ENCODE data around the gene ITGA8.

ITGA8 gene

GRCh38 chr10:15718694-15719048 is 1.1 kb downstream of the ITGA8 start:
- DNase-seq (ENCODE audit: low read depth), result no peak
- H3K4me3 ChIP-seq (ENCODE audit: control insufficient read depth, low read depth, low read length), result peak overlapping the region; percentile 36
- TF ChIP-seq CTCF (IDR thresholded peaks at IDR 0.05; ENCODE audit: control insufficient read depth, insufficient read depth, low read depth, low read length, missing control alignments), result no peak

- DNase-seq (ENCODE audit: low read depth), result no peak
- H3K4me3 ChIP-seq (ENCODE audit: control insufficient read depth, low read depth, low read length), result no peak overlapping the region
- TF ChIP-seq CTCF (IDR thresholded peaks at IDR 0.05; ENCODE audit: control insufficient read depth, insufficient read depth, low read depth, low read length, missing control alignments), result peak; percentile 77
Measured at GRCh38 chr10:15715619-15716227, 4.0 kb downstream of the ITGA8 start.

- DNase-seq (ENCODE audit: low read depth), result no peak
- no peak for TF ChIP-seq CTCF (IDR thresholded peaks at IDR 0.05; ENCODE audit: control insufficient read depth, insufficient read depth, low read depth, low read length, missing control alignments)
- H3K4me3 ChIP-seq (ENCODE audit: control insufficient read depth, low read depth, low read length), result no peak overlapping the region
Measured at GRCh38 chr10:15714847-15715246, 4.9 kb downstream of the ITGA8 start.

GRCh38 chr10:15712883-15713282 is 6.8 kb downstream of the ITGA8 start:
- no peak for TF ChIP-seq CTCF (IDR thresholded peaks at IDR 0.05; ENCODE audit: control insufficient read depth, insufficient read depth, low read depth, low read length, missing control alignments)
- H3K4me3 ChIP-seq (ENCODE audit: control insufficient read depth, low read depth, low read length), result no peak overlapping the region
- DNase-seq (ENCODE audit: low read depth), result no peak

GRCh38 chr10:15710455-15710854 is 9.3 kb downstream of the ITGA8 start:
- no peak for TF ChIP-seq CTCF (IDR thresholded peaks at IDR 0.05; ENCODE audit: control insufficient read depth, insufficient read depth, low read depth, low read length, missing control alignments)
- DNase-seq (ENCODE audit: low read depth), result no peak
- no peak overlapping the region for H3K4me3 ChIP-seq (ENCODE audit: control insufficient read depth, low read depth, low read length)

- TF ChIP-seq CTCF (IDR thresholded peaks at IDR 0.05; ENCODE audit: control insufficient read depth, insufficient read depth, low read depth, low read length, missing control alignments), result no peak
- DNase-seq (ENCODE audit: low read depth), result no peak
- no peak overlapping the region for H3K4me3 ChIP-seq (ENCODE audit: control insufficient read depth, low read depth, low read length)
Measured at GRCh38 chr10:15705298-15705697, 14.4 kb downstream of the ITGA8 start.

GRCh38 chr10:15704581-15704968 is 15.1 kb downstream of the ITGA8 start:
- no peak for TF ChIP-seq CTCF (IDR thresholded peaks at IDR 0.05; ENCODE audit: control insufficient read depth, insufficient read depth, low read depth, low read length, missing control alignments)
- no peak overlapping the region for H3K4me3 ChIP-seq (ENCODE audit: control insufficient read depth, low read depth, low read length)
- DNase-seq (ENCODE audit: low read depth), result no peak
